ENCODE data around the gene CEP162. TPM values are rescaled to one million over a fixed set of nuclear protein-coding genes. Genes with fewer than 3 reads are reported as not detected.
"Not testable (repeated sequence)": the region's sequence is repeated elsewhere in the genome, so short reads cannot be mapped to it uniquely, and the experiment has no call there.

The CEP162 gene
- total RNA-seq, 4 donors from 2014 or later = 6.3 to 45.4 (median 8.7) TPM

- Histone ChIP-seq H3K36me3 (peaks cover 0 to 15% (median 0%) of the 10 kb centered on the region in 3 donors), H3K4me1 (no peaks in the 10 kb centered on the region), H3K27ac (no peak overlapping the region), H3K4me3 (no peak overlapping the region), H3K9me3 (no peaks in the 10 kb centered on the region), H3K27me3 (no peaks in the 10 kb centered on the region)
- no peak for DNase-seq
- no peak for TF ChIP-seq POLR2A (IDR thresholded peaks at IDR 0.05)
- no peak for TF ChIP-seq CTCF (IDR thresholded peaks at IDR 0.05)
These were observed 89.4 kb downstream of the CEP162 start for GRCh38 chr6:84137989-84138575.

GRCh38 chr6:84137051-84137375, 90.4 kb downstream of the CEP162 start:
- H3K27me3 ChIP-seq = no peaks in the 10 kb centered on the region
- DNase-seq = no peak
- TF ChIP-seq CTCF (IDR thresholded peaks at IDR 0.05) (no peak), POLR2A (IDR thresholded peaks at IDR 0.05) (no peak)
- no peaks in the 10 kb centered on the region for H3K4me1 ChIP-seq
- no peak overlapping the region for H3K4me3 ChIP-seq
- H3K36me3 ChIP-seq = peaks cover 0 to 15% (median 0%) of the 10 kb centered on the region in 3 donors
- H3K9me3 ChIP-seq = no peaks in the 10 kb centered on the region
- H3K27ac ChIP-seq = no peak overlapping the region

- Histone ChIP-seq H3K9me3 (no peaks in the 10 kb centered on the region), H3K36me3 (peaks cover 0 to 15% (median 0%) of the 10 kb centered on the region in 3 donors), H3K27ac (no peak overlapping the region), H3K4me1 (no peaks in the 10 kb centered on the region), H3K27me3 (no peaks in the 10 kb centered on the region), H3K4me3 (no peak overlapping the region)
- TF ChIP-seq CTCF (IDR thresholded peaks at IDR 0.05) (no peak), POLR2A (IDR thresholded peaks at IDR 0.05) (no peak)
- DNase-seq = no peak
These were observed 90.9 kb downstream of the CEP162 start for GRCh38 chr6:84136364-84137050.

GRCh38 chr6:84135291-84135690, 92.2 kb downstream of the CEP162 start:
- H3K9me3 ChIP-seq = no peaks in the 10 kb centered on the region
- no peak overlapping the region for H3K4me3 ChIP-seq
- H3K27ac ChIP-seq = no peak overlapping the region
- H3K27me3 ChIP-seq = no peaks in the 10 kb centered on the region
- peaks cover 0 to 15% (median 0%) of the 10 kb centered on the region in 3 donors for H3K36me3 ChIP-seq
- DNase-seq = no peak
- H3K4me1 ChIP-seq = no peaks in the 10 kb centered on the region
- TF ChIP-seq CTCF (IDR thresholded peaks at IDR 0.05) (no peak), POLR2A (IDR thresholded peaks at IDR 0.05) (no peak)

- H3K4me1 ChIP-seq, H3K27me3 ChIP-seq, H3K27ac ChIP-seq, DNase-seq, H3K9me3 ChIP-seq, H3K4me3 ChIP-seq: not testable (repeated sequence)
- H3K36me3 ChIP-seq = peaks cover 0 to 12% (median 0%) of the 10 kb centered on the region in 3 donors
These were observed 94.1 kb downstream of the CEP162 start for GRCh38 chr6:84133385-84133784.

- H3K9me3 ChIP-seq, H3K27ac ChIP-seq, H3K4me3 ChIP-seq, H3K4me1 ChIP-seq, DNase-seq, H3K27me3 ChIP-seq: not testable (repeated sequence)
- peaks cover 0 to 23% (median 0%) of the 10 kb centered on the region in 3 donors for H3K36me3 ChIP-seq
These were observed 97.9 kb downstream of the CEP162 start for GRCh38 chr6:84129588-84129987.
